ENCODE data around the gene BRMS1.

Gene BRMS1

DNA sequence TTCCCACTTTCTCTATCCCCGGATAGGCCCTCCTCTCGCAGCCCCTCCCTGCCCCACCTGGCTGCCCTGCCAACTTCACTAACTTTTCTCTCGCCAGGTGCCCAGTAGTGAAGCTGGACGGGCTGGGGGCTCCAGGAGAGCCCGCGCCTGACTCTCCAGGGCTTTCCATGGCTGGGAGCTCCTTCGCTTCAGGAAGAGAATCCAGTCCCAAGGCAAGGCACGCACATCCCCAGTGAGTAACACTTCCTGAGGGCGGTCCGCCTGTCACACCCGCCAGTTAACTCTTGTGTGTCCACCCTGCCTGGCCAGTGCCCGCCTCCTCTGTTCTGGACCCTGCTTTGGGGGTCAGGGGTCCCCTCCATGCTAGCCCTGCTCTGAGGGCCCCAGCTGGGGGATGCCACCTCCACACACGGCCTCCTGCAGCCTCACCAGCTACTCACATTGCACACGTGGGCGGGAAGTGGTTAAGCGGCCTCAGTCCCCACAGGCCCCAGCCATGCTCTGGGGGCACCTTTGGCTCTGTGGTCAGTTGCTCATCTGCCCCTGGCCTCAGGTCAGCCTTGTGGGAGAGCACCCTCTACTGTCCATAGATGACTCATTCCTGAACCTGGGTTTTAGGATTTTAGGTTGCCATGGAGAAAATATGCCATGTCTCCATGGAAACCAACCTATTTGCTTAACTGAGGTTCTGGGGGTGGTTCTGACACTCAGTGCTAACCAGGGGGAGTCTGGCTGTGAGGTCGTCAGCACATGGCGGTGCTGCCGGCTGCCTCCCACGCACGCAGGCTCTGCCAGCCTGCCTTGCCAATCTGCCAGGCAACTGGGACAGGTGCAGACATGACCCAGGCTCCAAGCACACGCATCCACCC lies 8.4 kb downstream of the BRMS1 start, which contains the start of gene RIN1:
Gene RIN1, minus strand, starts transcription at position 201 of the 869 bp plus-strand sequence. Its CDS starts 32 bp downstream, at position 169.
- peak; percentile 55 to 82 for DNase-seq

DNA sequence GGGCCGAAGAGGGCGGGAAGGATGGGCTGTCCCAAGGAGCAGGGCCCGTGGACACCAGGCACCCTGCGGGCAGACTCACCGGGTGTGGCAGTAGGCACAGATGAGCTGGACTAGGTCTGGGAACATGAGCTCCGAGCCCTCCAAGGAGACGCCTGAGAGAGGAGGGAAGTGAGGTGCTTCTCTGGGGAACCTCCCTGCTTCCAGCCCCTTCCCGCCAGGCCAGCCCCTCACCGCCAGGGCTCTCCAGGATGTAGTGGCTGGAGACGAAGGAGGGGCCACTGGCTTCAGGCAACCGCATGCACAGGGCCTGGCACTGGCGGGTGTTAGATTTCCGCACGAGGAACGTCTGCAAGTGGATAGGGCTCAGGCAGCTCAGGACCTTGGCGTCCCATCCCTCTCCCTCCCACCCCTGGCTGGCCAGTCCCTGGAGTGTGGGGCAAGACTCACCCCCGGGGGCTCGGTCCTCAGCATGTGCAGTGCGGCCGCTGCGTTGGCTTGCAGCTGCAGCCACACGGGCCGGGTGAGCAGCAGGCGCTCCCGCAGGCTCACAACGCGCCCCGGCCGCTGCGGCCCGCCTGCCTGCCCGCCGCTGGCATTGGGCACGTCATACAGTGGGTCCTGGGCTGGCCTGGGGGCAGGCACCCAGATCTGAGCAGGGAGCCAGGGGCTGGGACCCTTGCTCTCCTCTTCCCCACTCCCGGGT lies 9.2 kb downstream of the BRMS1 start:
- no peak for DNase-seq

DNA sequence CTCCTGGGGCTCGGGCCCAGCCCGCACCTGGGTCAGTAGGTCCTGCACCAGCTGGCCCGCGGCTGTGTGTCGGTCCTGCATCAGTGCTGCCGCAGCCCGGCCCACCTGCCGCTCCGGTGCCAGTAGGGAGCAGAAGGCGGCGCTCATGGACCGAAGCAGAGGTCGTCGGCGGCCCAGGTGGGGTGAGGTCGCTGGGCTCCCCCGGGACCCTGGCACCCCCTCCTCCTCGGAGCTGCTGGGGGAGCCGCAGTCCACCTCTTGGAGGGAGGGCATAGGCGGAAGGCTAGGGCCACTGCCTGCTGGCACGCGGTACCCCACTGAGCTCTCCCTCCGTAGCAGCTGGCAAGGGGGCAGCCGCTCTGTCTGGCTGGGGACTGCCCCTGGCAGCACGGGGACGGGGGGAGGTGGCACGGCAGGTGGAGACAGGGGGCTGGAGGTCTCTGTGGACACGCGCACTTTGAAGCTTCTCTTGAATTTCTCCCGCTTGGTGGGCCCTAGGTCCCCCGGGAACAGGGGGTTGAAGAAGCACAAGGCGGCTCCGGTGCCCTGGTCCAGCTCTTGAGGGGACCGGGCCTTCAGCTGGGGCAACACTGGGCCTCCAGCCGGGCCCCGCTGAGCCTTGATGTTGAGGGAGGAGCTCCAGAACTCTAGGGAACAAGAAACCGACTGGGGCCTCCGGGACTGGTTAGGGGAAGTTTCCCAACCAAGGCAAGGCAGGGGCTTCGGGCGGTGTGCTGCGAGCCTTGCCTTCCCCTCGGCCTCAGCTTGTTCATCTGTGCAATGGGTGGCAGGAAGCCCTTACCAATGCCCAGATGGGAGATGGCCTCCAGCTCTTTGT lies 10.1 kb downstream of the BRMS1 start:
- no peak for DNase-seq

DNA sequence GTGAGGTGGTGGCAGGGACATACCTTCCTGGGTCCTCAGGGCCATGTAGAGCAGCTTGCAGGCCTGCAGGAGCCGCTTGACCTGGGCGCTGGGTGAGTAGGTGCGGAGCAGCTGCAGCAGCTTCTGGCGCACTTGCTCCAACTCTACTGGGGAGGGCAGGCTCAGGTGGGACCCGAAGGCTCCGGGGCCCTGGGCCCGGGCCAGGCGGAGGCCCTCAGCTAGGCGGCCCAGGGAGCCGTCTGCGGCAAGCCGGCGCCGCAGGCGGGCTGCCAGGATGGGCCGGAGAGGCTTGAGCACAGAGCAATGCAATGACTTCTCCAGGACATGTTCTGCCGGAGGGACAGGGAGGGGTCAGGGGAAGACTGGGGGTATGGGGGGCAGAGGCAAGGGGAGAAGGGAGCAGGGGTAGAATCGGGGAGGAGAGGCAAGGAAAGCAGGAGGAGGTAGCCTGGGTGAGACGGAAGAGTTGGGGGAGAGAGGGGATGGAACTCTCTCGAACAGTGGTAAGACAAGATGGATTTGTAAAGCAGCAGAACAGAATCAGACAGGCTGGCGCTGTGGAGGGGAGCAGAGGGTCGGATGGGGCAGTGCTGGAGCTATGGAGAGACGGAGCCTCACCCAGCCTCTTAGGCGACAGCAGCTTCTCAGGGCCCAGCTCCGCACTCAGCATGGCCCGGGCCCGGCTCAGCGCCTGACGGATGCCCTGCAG lies 10.9 kb downstream of the BRMS1 start:
- no peak for DNase-seq

DNA sequence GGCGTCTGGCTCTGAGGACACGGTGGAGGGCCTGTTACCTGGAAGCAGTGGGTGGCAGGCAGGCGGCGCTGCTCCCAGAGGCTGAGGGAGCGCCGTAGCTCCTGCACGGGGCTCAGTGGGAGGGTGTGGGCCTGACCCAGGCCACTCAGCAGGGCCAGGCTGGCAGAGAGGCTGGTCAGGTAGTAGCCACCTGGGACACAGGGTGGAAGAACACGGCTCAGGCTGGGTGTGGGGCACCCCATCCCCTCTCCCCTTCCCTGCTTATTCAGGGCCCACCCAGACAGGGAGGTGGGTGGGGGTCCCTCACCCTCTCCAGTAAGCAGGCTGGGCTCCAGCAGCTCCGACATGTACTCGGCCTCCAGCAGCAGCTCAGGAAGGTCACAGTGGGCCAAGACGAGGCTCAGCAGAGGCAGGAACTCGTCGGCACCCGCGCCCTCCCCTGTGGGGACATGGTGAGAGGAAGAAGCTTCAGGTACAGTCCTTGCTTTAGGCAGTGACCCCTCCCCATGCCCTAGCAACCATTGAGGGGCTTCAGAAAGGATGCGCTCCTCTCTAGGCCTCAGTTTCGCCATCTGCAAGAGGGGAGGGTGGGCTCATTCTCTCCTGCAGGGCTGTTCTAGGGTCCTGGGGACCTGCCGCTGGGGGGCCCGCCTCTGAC lies 11.6 kb downstream of the BRMS1 start:
- no peak for DNase-seq

DNA sequence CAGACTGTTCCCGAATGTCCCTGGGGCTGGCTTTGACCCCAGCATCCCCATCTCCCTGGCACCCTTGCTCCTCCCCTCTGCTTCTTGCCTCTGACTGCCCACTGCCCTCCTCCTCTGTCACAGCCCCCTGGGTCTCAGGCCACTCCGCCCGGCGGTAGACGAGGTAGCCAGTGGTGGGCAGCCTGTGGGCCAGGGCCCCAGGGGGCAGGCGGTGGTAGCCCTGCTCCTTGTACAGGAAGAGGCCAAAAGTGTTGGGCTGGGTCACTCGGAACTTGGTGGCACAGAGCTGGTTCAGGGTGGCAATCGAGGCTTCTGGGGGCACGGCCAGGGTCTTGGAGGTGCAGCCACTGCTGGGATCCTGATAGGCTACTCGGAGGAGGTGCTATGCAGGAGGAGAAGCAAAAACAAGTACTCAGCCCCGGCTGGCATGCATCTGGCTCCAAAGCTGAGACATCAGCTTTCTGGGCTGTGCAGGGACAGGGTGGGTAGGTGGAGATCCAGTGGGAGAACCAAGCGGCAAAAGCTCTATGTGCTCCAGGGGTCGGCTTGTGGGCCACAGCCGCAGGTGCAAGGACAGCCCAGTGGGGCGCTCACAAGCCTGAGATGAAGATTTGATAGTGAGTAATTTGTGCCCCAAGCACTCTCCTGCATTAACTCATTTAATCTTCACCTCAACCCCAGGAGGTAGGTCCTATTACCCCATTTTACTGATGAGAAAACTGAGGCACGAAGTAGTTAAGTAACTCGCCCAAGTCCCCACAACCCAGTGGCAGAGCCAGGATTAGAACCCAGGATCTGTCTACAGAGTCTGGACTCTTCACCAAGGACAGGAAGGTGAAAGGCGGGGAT lies 12.3 kb downstream of the BRMS1 start:
- no peak for DNase-seq

DNA sequence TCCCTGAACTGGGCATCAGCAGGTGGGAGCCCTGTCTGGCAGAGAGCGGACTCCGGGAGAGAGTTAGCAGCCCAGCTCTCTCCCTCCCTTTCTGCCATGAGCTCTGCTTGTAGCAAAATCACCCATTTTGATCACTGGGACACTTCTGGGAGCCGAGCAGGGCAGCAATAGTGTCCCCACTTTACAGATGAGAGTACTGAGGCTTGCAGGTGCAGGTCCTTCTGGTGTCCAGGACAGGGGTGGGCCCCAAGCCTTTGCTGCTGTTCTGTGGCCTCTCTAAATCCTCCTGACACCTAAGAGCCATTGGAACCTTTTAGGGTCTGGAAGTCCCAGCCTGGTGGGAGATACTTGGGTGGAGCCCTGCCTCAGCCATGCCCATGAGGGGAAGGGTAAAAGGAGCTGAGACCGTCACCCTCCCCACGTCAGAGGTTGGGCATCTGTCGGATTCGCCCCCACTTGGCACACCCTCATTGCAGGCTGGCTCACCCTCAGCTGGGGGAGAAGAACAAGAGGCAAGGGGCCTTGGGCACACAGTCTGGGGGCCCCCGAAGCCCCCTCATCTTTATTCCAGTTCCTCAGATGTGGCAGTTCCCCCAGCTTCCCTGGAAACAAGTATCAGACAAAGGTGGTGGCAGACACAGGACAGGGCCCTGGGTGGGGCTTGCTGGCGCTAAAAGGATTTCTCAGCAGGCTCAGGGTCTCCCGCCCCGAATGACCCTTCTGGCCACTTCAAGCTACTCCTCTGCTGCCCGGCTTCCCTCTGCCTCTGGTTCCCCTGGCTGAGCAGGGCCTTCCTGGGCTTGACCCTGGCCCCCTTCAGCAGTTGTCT lies 13.1 kb downstream of the BRMS1 start:
- DNase-seq: no peak

DNA sequence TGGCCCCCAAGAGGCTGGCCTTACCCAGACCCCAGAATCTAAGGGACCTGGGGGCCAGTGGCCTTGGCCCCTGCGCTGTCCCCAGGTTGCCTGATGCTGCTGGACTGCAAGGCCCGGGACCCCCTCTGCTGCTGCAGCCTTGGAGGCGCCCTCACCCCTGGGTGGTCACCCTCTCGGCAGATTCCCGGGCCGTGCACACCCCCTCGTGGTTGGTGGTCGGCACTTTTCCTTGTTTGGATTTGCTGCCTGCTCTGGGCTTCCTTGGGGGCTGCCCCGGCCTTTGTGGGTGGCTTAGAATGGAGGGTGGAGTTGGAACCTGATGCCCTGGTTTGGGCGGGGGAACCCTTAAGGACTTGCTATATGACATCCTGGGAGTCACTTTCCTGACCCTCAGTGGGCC lies 14.0 kb downstream of the BRMS1 start:
- DNase-seq: no peak

DNA sequence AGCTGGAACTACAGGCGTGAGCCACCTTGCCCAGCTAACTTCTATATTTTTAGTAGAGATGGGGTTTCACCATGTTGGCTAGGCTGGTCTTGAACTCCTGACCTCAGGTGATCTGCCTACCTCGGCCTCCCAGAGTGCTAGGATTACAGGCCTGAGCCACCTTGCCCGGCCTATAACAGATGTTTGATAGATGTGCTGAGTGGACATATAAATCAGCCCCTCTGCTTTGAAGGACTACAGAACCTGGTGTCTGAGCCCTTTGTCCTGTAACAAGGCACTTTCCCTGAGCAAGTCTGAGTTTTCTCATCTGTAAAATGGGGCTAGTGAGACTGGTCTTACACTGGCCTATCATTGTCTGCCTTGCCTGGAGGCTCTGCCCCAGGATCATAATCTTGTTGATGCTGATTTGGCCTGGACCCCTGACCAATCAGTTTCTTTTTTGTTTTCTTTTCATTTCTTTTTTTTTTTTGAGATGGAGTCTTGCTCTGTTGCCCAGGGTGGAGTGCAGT lies 15.7 kb downstream of the BRMS1 start:
- DNase-seq: no peak

DNA sequence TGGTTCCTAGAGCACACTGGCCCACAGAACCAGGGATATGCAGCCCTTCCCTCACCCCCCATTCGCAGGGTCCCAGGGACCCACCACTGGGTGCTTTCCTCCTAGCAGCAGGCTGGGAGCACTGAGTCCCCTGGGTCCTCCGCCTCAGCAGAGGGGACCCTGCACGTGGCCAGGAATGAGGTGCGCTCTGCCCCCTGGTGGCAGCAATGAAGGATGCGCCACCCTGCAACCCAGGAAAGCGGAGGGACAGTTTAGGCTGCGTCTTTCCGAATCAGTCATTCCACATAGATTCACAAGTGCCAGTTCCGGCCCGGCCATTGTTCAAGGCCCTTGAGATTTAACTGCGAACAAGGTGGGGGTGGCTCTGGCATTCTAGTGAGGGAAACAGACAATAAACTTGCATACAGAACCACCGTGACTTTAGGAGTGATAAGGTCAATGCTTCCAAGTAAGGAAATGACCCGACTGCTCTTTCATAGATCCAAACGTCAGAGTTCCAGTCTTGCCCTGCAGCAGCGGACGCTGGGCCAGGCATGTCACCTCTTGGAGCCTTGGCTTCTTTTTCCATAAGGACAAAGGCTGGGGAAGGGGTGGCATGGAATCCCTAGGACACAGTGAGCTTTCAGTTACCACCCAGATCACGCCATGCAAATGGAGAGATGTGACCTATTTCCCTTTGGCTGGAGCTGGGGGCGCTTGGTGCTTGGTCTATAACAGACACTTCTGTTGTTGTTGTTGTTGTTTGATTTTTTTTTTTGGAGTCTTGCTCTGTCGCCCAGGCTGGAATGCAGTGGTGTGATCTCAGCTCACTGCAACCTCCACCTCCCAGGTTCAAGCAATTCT lies 16.4 kb downstream of the BRMS1 start:
- no peak for DNase-seq

DNA sequence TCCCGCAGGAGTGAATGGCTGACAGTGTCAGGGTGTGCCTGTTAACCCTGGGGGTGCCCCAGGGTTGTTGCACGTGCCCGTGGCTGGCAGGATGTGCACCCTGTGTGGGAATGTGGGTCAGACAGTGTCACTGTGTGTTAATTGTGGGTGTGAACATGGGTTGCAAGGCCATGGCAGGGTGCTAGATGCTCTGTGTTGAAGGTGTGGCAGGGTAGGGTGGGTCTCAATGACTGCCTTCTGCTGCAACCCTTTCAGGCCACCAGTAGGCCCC lies 16.9 kb downstream of the BRMS1 start:
- no peak for DNase-seq

DNA sequence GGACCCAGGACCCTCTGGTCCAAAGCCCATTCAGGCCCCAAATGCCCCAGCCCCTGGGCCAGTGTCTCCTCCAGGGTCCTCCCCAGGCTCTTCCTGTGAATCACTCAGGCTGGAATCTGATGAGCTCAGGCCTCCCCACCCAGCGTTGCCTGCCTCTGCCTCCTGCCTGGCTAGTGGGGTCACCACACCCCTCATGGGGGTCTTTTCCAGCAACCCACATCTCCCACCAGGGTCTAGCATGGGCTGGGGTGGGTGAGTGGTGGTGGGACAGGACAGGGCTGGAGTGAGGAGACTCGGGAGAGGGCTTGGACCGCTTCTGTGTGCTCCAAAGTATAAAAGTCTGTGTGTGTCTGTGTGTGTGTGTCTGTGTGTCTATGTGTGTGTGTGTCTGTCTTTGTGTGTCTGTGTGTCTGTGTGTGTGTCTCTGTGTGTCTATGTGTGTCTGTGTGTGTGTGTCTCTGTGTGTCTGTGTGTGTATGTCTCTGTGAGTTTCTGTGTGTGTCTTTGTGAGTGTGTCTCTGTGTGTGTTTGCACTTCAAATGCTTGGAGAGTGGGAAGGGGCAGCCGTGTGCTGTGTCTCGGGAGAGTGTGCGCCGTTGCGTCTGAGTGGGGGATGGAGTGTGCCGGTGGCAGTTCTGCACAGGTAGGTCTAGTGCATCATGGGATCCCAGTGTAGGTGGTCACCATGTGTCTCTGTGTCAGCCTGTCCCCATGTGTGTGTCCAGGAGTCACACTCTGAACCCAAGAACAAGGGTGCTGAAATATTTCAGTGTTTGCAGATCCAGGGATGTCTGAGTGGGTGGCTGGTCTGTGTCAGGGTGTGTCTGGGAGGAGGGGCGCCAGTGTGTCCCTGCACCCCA lies 17.5 kb downstream of the BRMS1 start:
- DNase-seq: no peak

DNA sequence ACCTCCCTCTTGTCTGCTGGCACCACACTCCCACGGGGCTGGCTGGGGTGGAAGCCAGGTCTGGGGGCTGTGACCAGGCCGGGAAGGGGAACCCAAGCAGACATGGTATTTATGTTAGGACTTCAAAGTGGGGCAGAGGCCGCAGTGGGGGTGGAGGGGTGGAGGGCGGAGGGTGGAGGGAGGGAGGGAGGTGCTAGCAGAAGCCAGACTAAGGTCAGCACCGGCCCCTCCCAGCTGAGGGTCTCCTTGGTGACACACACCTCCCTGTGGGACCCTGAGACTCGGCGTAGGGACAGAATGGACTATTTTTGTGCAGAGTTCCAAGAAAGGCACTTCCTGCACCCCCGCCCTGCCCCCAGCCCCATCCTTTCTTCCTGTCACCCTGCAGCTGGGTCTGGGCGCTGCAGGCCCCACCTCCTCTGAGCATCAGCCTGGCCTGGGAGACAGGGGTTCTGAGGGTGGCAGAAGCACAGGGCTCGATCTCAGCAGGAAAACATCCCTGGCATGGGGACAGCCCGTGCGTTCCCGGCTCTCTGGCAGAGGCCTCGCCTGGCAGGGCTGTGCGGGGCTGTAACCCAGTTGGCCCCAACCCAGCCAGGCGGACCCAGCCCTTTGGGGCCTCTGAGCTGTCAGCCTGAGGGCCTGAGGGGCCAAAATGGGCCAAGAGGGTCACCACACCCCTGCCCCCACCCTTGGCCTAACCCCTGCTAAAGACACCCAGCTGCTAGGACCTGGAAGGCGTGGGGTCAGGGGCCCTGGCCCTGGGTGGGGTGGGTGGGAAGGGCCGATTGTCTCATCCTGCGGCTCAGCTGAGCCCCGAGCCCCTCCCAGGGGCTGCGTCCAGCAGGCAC lies 18.4 kb downstream of the BRMS1 start:
- DNase-seq: no peak

DNA sequence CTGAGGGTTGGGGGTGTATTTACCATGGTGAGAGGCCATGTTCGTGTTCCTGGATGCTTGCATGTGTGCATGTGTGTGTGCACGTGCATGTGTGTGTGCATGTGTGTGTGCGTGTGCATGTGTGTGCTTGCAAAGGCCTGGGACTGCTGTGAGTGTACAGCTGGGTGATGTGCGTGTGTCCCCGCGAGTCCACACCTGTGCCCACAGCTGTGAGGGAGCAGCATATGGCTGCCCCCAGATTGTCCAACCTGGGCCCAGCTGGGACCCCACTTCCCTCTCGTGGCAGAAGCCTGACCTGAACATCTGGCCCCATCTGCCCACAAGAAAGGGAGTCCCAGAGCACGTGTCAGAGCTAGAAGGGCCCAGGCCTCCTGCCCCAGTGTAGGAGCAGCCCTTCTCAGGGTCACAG lies 19.6 kb downstream of the BRMS1 start:
- no peak for DNase-seq

DNA sequence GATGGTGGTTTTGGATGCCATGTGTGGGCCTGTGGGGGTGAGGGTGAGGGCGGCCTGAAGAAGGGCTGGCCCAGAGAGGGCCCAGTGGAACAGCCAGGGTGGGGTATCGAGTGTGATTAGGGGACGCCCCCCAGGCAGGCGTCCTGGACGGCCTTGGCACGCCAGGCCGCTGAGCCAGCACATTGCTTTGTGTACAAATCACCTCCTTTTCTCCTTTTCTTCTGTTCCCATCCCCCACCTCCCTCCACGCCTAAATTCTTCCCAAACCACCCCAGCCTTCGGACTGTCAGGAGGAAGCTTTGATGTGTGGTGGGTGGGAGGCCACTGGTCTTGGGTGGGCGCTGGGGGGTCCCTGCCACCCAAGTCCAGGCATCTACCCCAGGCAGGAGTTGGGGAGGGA lies 20.2 kb downstream of the BRMS1 start:
- no peak for DNase-seq

DNA sequence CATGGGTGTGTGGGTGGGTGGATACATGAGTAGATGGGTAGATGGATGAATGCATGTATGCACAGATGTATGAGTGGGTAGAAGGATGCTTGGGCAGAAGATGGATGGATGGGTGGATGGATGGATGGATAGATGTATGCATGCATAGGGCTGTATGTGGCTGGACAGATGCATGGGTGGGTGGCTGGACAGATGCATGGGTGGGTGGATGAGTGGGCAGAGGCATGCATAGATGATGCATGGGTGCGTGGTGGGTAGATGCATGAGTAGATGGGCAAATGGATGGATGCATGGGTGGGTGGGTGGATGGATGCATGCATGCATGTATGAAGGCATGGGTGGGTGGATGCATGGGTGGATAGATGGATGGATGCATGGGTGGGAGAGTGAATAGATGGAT lies 21.2 kb downstream of the BRMS1 start:
- no peak for DNase-seq

DNA sequence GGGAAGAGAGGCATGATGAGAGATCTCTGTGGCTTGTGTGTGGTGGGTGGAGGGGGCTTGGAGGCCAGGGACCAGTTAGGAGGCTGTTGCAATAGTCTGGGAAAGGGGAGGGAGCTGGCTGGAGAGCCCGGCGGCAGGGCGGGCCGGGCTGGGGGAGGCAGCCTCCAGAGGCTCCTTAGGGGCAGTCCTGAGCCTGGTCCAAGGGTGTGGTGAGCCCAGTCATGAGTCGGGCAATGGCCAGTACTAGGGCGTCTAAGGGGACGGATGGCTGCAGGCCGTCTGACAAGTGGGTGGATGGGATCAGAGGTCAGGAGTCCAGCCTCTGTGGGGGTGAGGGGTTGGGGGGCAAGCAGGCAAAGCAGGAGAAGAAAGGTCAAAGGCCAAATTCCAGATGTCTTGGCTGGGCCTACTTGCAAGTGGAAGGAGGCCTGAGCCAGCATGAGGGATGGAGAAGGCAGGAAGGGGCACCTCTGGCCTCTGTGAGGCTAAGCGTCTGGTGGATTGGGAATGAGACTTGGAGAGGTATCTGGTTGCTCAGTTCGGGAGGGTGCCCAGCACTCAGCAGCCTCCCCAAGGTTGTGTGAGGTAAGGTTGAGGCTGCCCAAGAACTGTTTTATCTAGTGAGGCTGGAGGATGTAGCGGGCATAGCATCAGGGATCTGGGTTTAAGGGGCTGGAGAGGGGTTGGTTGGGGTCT lies 22.0 kb downstream of the BRMS1 start:
- DNase-seq: no peak
